NCI-H1930 (cell line): ENCODE results near the gene SLC25A25.
A peak's percentile ranks its signal among the peaks of the same experiment; 100 is the strongest.
"Not testable (repeated sequence)": the region's sequence is repeated elsewhere in the genome, so short reads cannot be mapped to it uniquely, and the experiment has no call there.

Experiments
- DNase-seq, 2 experiments: peaks; one replicate each; lab custom pipeline; 2025; lab: John Stamatoyannopoulos, UW

The SLC25A25 gene

GRCh38 chr9:128109050-128109709 is 41.1 kb downstream of the SLC25A25 start:
- no peak for DNase-seq

- not testable (repeated sequence) for DNase-seq
Measured at GRCh38 chr9:128111726-128112125, 43.7 kb downstream of the SLC25A25 start.

- DNase-seq, result no peak
Measured at GRCh38 chr9:128113526-128114325, 45.7 kb downstream of the SLC25A25 start.

GRCh38 chr9:128114326-128115186 is 46.5 kb downstream of the SLC25A25 start:
- DNase-seq, result no peak

- DNase-seq, result no peak
Measured at GRCh38 chr9:128115187-128116103, 47.4 kb downstream of the SLC25A25 start.

GRCh38 chr9:128116104-128117083 is 48.4 kb downstream of the SLC25A25 start:
- DNase-seq, result no peak

GRCh38 chr9:128117613-128118471 is 49.8 kb downstream of the SLC25A25 start:
- peak; percentile 79 to 88 for DNase-seq

- DNase-seq, result no peak
Measured at GRCh38 chr9:128118472-128118857, 50.4 kb downstream of the SLC25A25 start.

GRCh38 chr9:128118971-128119665 is 51.1 kb downstream of the SLC25A25 start:
- no peak for DNase-seq

- DNase-seq, result no peak
Measured at GRCh38 chr9:128120061-128120740, 52.2 kb downstream of the SLC25A25 start.

- DNase-seq, result no peak
Measured at GRCh38 chr9:128120741-128121465, 52.9 kb downstream of the SLC25A25 start.

- no peak for DNase-seq
Measured at GRCh38 chr9:128121466-128121810, 53.4 kb downstream of the SLC25A25 start.

- no peak for DNase-seq
Measured at GRCh38 chr9:128121924-128122808, 54.1 kb downstream of the SLC25A25 start.

- no peak for DNase-seq
Measured at GRCh38 chr9:128122809-128123175, 54.8 kb downstream of the SLC25A25 start.

GRCh38 chr9:128123451-128124080 is 55.5 kb downstream of the SLC25A25 start:
- no peak for DNase-seq

- no peak for DNase-seq
Measured at GRCh38 chr9:128124451-128124850, 56.4 kb downstream of the SLC25A25 start.
